HUDEP-2 (cell line): ENCODE measurements around the gene PTGIS.

Source experiments
- DNase-seq, 76 experiments: peaks; one replicate each; lab custom pipeline; 2025; ENCODE audit not compliant: unreplicated experiment in 76 of 76; lab: John Stamatoyannopoulos, UW

The PTGIS gene

GRCh38 chr20:49560646-49561045 lies 7.3 kb downstream of the PTGIS start:
- no peak for DNase-seq

- no peak for DNase-seq
Observed at GRCh38 chr20:49560186-49560585, 7.8 kb downstream of the PTGIS start.

- no peak for DNase-seq
Observed at GRCh38 chr20:49559411-49560081, 8.4 kb downstream of the PTGIS start.

- no peak for DNase-seq
Observed at GRCh38 chr20:49558826-49559225, 9.1 kb downstream of the PTGIS start.

GRCh38 chr20:49557449-49557848 lies 10.5 kb downstream of the PTGIS start:
- DNase-seq: no peak

GRCh38 chr20:49556621-49557020 lies 11.3 kb downstream of the PTGIS start:
- no peak for DNase-seq

- no peak for DNase-seq
Observed at GRCh38 chr20:49549801-49550551, 18.0 kb downstream of the PTGIS start.

GRCh38 chr20:49548371-49548947 lies 19.5 kb downstream of the PTGIS start:
- no peak for DNase-seq

GRCh38 chr20:49545572-49545971 lies 22.4 kb downstream of the PTGIS start:
- DNase-seq: no peak

GRCh38 chr20:49544535-49544934 lies 23.4 kb downstream of the PTGIS start:
- no peak for DNase-seq

- DNase-seq: no peak
Observed at GRCh38 chr20:49543858-49544437, 24.0 kb downstream of the PTGIS start.

GRCh38 chr20:49543071-49543857 lies 24.7 kb downstream of the PTGIS start:
- DNase-seq: no peak

GRCh38 chr20:49542514-49542991 lies 25.4 kb downstream of the PTGIS start:
- DNase-seq: no peak

GRCh38 chr20:49541733-49542513 lies 26.0 kb downstream of the PTGIS start:
- DNase-seq: peak in 56 of 76 experiments; percentile 4 to 61 (median 29)

GRCh38 chr20:49540687-49541435 lies 27.1 kb downstream of the PTGIS start:
- no peak for DNase-seq

GRCh38 chr20:49540232-49540620 lies 27.7 kb downstream of the PTGIS start:
- DNase-seq: no peak

GRCh38 chr20:49539481-49540231 lies 28.3 kb downstream of the PTGIS start:
- DNase-seq: no peak

GRCh38 chr20:49538950-49539349 lies 29.0 kb downstream of the PTGIS start:
- DNase-seq: no peak
